ENCODE results near the gene FEN1. TPM values are rescaled to one million over a fixed set of nuclear protein-coding genes. Genes with fewer than 3 reads are reported as not detected.
A peak's percentile ranks its signal among the peaks of the same experiment; 100 is the strongest.

FEN1 gene
- total and polyA plus RNA-seq, 2 of the 8 experiments (the other 6 are each of a cell fraction or from before 2014, with no cell fraction given): 52.6 to 86.1 TPM

GRCh38 chr11:61773356-61773755 is 19.4 kb upstream of the FEN1 start:
- WGBS, 2 experiments (ENCODE audit: extremely low coverage in 1 of 2, insufficient coverage in 1 of 2, insufficient read length in 1 of 2, insufficient replicate concordance in 2 of 2, low coverage in 1 of 2, low lambda C conversion rate in 2 of 2, missing lambda C conversion rate in 1 of 2): 79% methylated on average over 10 of the region's 10 CpGs; no CpG with 5 or more reads in 1 of the 2 experiments
- CTCF ChIA-PET (ENCODE audit: partially characterized antibody): interaction anchor here (1.0 to 4.9 kb wide), 3 partner anchors 9 to 24 kb away, joined by 3 to 52 read pairs (median 4); no protein-coding TSS in a partner anchor

More at GRCh38 chr11:61773356-61773755, 19.4 kb upstream of the FEN1 start:
- Histone ChIP-seq H3K27me3 (replicated peaks in 1 of 4; ENCODE audit: control insufficient read depth in 3 of 4, extremely low read depth in 1 of 4, insufficient read depth in 3 of 4, low read length in 3 of 4) (no peaks in the 10 kb centered on the region; a peak in 1 of 7 replicates), H2AK5ac (ENCODE audit: low read depth, low read length) (no peak overlapping the region), H3K4me2 (ENCODE audit: insufficient read depth in 1 of 2, low read depth in 2 of 2, low read length in 2 of 2) (no peak overlapping the region), H2BK120ac (replicated peaks; ENCODE audit: low read depth, low read length) (no peak overlapping the region), H3K23me2 (ENCODE audit: low read depth, low read length) (no peaks in the 10 kb centered on the region), H4K91ac (replicated peaks; ENCODE audit: insufficient read length, low read length) (no peak overlapping the region), H4K5ac (ENCODE audit: insufficient read length, low read depth, low read length) (no peak overlapping the region), H3K4me1 (replicated peaks in 1 of 4; ENCODE audit: control insufficient read depth in 3 of 4, insufficient read depth in 4 of 4, low read length in 3 of 4) (peaks cover 0 to 26% (median 16%) of the 10 kb centered on the region in 4 experiments; a peak in 6 of 7 replicates), H3K79me1 (ENCODE audit: low read depth, low read length) (no peaks in the 10 kb centered on the region), H3K79me2 (ENCODE audit: control insufficient read depth in 1 of 2, insufficient read depth in 2 of 2, low read length in 2 of 2) (no peaks in the 10 kb centered on the region), H3K23ac (ENCODE audit: insufficient read length) (no peak overlapping the region), H3K56ac (replicated peaks; ENCODE audit: insufficient read length, low read depth, low read length) (no peak overlapping the region), H3K4ac (replicated peaks; ENCODE audit: insufficient read length, low read depth, low read length) (no peak overlapping the region), H3K9ac (replicated peaks in 1 of 4; ENCODE audit: extremely low read depth in 1 of 4, low read depth in 3 of 4, low read length in 3 of 4) (no peak overlapping the region), H3K9me3 (ENCODE audit: insufficient read depth in 2 of 2, low read depth in 1 of 2, low read length in 1 of 2) (no peaks in the 10 kb centered on the region), H2BK15ac (ENCODE audit: low read length) (0 out of 2 replicates have a peak overlapping the region, but pooled peaks have one; percentile 31), H3K36me3 (ENCODE audit: control insufficient read depth in 2 of 4, insufficient read depth in 4 of 4, low read length in 3 of 4) (no peaks in the 10 kb centered on the region), H4K20me1 (replicated peaks in 1 of 2; ENCODE audit: control insufficient read depth in 1 of 2, insufficient read depth in 2 of 2, low read length in 2 of 2) (no peaks in the 10 kb centered on the region), H2BK12ac (ENCODE audit: low read depth, low read length) (no peak overlapping the region), H4K8ac (ENCODE audit: extremely low read depth, insufficient read depth, low read length) (no peak overlapping the region), H3K4me3 (ENCODE audit: extremely low read depth in 1 of 4, insufficient read depth in 2 of 4, low read depth in 3 of 4, low read length in 4 of 4) (no peak overlapping the region), H2AFZ (ENCODE audit: low read length) (no peak overlapping the region), H3K27ac (ENCODE audit: low read depth, low read length) (no peak overlapping the region), H3K18ac (ENCODE audit: extremely low read depth, low read length) (no peak overlapping the region), H3K14ac (ENCODE audit: insufficient read length) (no peak overlapping the region), H2BK5ac (ENCODE audit: low read depth, low read length) (no peak overlapping the region), H2BK20ac (ENCODE audit: low read length) (no peak overlapping the region; the same call in 1 of the 2 replicates)
- no peak for TF ChIP-seq SP2 (IDR thresholded peaks at IDR 0.05; ENCODE audit: low read length)
- TF ChIP-seq PHF8 (conservative IDR thresholded peaks at IDR 0.05; ENCODE audit: low read depth, low read length): no peak
- no peak for TF ChIP-seq ASH2L (IDR thresholded peaks at IDR 0.05; ENCODE audit: low read length)
- no peak for TF ChIP-seq EP300 (IDR thresholded peaks at IDR 0.05; ENCODE audit: borderline replicate concordance in 1 of 2, low read depth in 2 of 2, low read length in 2 of 2)
- no peak for TF ChIP-seq FOSL1 (IDR thresholded peaks at IDR 0.05; ENCODE audit: insufficient read depth, low read depth, low read length)
- no peak for TF ChIP-seq POLR2A (IDR thresholded peaks at IDR 0.05; ENCODE audit: control extremely low read depth in 1 of 2, low read depth in 2 of 2, low read length in 2 of 2)
- no peak for TF ChIP-seq SIX5 (IDR thresholded peaks at IDR 0.05; ENCODE audit: low read depth, low read length)
- no peak for TF ChIP-seq EZH2 (IDR thresholded peaks at IDR 0.05; ENCODE audit: low read depth, low read length, severe bottlenecking)
- TF ChIP-seq MAFK (IDR thresholded peaks at IDR 0.05; ENCODE audit: low read depth, low read length): no peak
- no peak for TF ChIP-seq ATF3 (IDR thresholded peaks at IDR 0.05; ENCODE audit: insufficient read depth, low read depth, low read length)
- no peak for TF ChIP-seq RBBP5 (IDR thresholded peaks at IDR 0.05; ENCODE audit: borderline replicate concordance, low read depth, low read length)
- no peak for TF ChIP-seq CHD1 (IDR thresholded peaks at IDR 0.05; ENCODE audit: low read depth, low read length)
- POLR2A ChIA-PET (ENCODE audit: partially characterized antibody): interaction anchor here (2.2 to 4.0 kb wide), 2 partner anchors 15 to 19 kb away, joined by 11 to 16 read pairs; partner anchors contain the start of genes FEN1 and TMEM258
- DNase-seq (ENCODE audit: low read depth in 1 of 2, low spot score in 2 of 2): no peak
- FAIRE-seq: no peak
